ENCODE results near the gene FAIM2.

The FAIM2 gene

DNA sequence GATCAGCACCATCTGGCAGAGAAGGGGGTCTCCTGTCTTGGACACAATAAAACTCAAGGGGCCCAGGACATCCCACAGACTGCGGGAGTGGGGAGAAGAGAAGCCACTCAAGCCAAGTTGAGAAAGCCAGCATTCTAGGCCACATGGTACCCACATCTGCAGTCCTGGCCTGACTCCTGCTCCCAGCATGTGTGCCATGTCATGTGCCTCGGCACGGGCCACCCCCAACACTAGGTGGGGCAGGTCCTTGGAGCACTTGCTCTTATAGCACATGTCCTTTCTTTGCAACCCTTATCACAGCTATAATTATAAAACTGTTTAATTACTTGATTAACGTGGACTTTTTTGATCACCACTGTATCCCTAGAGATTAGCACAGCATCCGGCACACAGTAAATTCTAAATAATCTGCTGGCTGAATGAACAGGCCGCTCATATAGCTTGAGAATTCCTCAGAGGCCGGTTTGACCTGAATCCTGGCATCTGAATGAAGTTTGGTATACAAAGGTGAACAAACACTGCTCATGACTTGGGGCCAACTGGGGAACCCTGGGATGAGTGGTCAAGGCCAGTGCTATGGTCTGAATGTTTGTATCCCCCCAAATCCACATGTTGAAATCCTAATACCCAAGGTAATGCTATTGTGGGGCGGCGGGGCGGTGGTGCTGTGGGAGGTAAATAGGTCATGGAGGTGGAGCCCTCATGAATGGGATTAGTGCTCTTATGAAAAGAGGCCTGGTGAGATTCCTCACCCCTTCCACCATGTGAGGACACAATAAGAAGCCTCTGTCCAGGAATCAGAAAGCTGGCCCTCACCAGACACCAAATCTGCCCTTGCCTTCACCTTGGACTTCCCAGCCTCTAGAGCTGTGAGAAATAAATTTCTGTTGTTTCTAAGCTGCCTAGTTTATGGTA lies 82.1 kb downstream of the FAIM2 start:
- no peak for DNase-seq

DNA sequence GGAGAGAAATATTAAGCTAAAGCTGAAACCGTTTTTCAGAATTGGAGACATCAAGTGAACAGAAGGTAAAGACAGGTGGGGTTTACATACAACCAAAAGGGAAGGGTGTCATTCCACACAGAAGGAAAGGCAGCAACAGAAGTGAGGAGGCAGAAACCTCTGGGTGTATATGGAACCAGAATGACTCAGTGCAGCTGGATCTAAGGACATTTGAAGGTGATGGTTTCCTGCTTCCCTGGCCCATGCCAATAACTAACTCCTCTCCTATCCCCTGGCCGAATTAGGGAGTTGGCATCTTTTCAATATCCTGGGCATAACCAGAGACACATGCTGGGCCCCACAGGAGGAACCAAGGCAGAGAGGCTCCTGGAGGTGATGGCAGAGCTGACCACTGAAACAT lies 83.9 kb downstream of the FAIM2 start:
- DNase-seq: no peak

DNA sequence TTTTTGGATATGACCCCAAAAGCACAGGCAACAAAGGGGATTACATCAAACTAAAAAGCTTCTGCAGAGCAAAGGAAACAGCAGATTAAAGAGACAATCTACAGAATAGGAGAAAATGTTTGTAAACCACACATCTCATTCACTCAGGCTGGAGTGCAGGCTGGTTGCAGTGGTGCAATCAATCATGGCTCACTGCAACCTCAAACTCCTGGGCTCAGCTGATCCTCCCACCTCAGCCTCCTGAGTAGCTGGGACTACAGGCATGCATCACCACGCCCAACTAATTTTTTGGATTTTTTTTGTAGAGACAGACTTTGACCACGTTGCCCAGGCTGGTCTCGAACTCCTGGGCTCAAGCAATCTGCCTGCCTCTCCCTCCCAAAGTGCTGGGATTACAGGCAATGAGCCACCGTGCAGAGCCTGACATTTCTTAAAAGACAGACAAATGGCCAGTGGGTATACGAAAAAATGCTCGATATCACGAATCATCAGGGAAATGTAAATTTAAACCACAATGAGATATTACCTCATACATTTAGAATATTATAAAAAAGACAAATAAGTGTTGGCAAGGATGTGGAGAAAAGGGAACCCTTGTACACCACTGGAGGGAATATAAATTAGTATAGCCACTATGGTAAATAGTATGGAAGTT lies 85.3 kb downstream of the FAIM2 start:
- no peak for DNase-seq
